Measurements from ENCODE around the gene IKBKG.
"Not testable (repeated sequence)": the region's sequence is repeated elsewhere in the genome, so short reads cannot be mapped to it uniquely, and the experiment has no call there.

IKBKG gene

GRCh38 chrX:154547245-154548027 lies at the start of gene IKBKG:
Gene IKBKG (plus strand): TSS chrX:154547620. CDS start chrX:154552003, 4,383 bp downstream.
- Histone ChIP-seq H3K27ac (ENCODE audit: low read depth, low read length) (peak within 1 kb of the TSS; percentile 85), H3K36me3 (ENCODE audit: control insufficient read depth in 5 of 5, insufficient read depth in 5 of 5, low read length in 5 of 5) (peaks cover 0 to 3% (median 0%) of the 10 kb centered on the region in 5 donors), H3K9me3 (ENCODE audit: control insufficient read depth in 5 of 5, low read length in 5 of 5) (no peaks in the 10 kb centered on the region), H3K27me3 (ENCODE audit: control insufficient read depth in 5 of 5, insufficient read depth in 4 of 5, low read length in 5 of 5) (peaks cover 0 to 16% (median 7%) of the 10 kb centered on the region in 5 donors), H3K4me1 (ENCODE audit: control insufficient read depth in 5 of 5, insufficient read depth in 5 of 5, low read length in 5 of 5) (peaks cover 2 to 42% (median 32%) of the 10 kb centered on the region in 5 donors), H3K9ac (ENCODE audit: low read length in 5 of 5) (peak within 1 kb of the TSS; percentile 71 to 82 (median 75)), H3K4me3 (ENCODE audit: low read depth in 1 of 5, low read length in 5 of 5) (peak within 1 kb of the TSS; percentile 65 to 82 (median 76))

GRCh38 chrX:154501423-154501822 lies 46.0 kb upstream of the IKBKG start:
- H3K4me3 ChIP-seq (ENCODE audit: low read depth in 1 of 5, low read length in 5 of 5); H3K9ac ChIP-seq (ENCODE audit: low read length in 5 of 5); H3K27me3 ChIP-seq (ENCODE audit: control insufficient read depth in 5 of 5, insufficient read depth in 4 of 5, low read length in 5 of 5); H3K36me3 ChIP-seq (ENCODE audit: control insufficient read depth in 5 of 5, insufficient read depth in 5 of 5, low read length in 5 of 5); H3K9me3 ChIP-seq (ENCODE audit: control insufficient read depth in 5 of 5, low read length in 5 of 5); H3K27ac ChIP-seq (ENCODE audit: low read depth, low read length): not testable (repeated sequence)
- H3K4me1 ChIP-seq (ENCODE audit: control insufficient read depth in 5 of 5, insufficient read depth in 5 of 5, low read length in 5 of 5), result peaks cover 0 to 15% (median 8%) of the 10 kb centered on the region in 5 donors

GRCh38 chrX:154502098-154502497 lies 45.3 kb upstream of the IKBKG start:
- H3K27me3 ChIP-seq (ENCODE audit: control insufficient read depth in 5 of 5, insufficient read depth in 4 of 5, low read length in 5 of 5), result peaks cover 0 to 6% (median 3%) of the 10 kb centered on the region in 5 donors
- peaks cover 0 to 15% (median 9%) of the 10 kb centered on the region in 5 donors for H3K36me3 ChIP-seq (ENCODE audit: control insufficient read depth in 5 of 5, insufficient read depth in 5 of 5, low read length in 5 of 5)
- no peaks in the 10 kb centered on the region for H3K9me3 ChIP-seq (ENCODE audit: control insufficient read depth in 5 of 5, low read length in 5 of 5)

GRCh38 chrX:154502989-154503388 lies 44.4 kb upstream of the IKBKG start:
- Histone ChIP-seq H3K27me3 (ENCODE audit: control insufficient read depth in 5 of 5, insufficient read depth in 4 of 5, low read length in 5 of 5) (peaks cover 0 to 11% (median 3%) of the 10 kb centered on the region in 5 donors), H3K9me3 (ENCODE audit: control insufficient read depth in 5 of 5, low read length in 5 of 5) (no peaks in the 10 kb centered on the region), H3K4me3 (ENCODE audit: low read depth in 1 of 5, low read length in 5 of 5) (no peak overlapping the region), H3K36me3 (ENCODE audit: control insufficient read depth in 5 of 5, insufficient read depth in 5 of 5, low read length in 5 of 5) (peaks cover 0 to 22% (median 11%) of the 10 kb centered on the region in 5 donors), H3K4me1 (ENCODE audit: control insufficient read depth in 5 of 5, insufficient read depth in 5 of 5, low read length in 5 of 5) (peaks cover 0 to 15% (median 8%) of the 10 kb centered on the region in 5 donors), H3K27ac (ENCODE audit: low read depth, low read length) (no peak overlapping the region), H3K9ac (ENCODE audit: low read length in 5 of 5) (no peak overlapping the region)

More at GRCh38 chrX:154502098-154502497, 45.3 kb upstream of the IKBKG start:
- H3K9ac ChIP-seq (ENCODE audit: low read length in 5 of 5), result no peak overlapping the region
- H3K27ac ChIP-seq (ENCODE audit: low read depth, low read length), result no peak overlapping the region
- peaks cover 0 to 15% (median 8%) of the 10 kb centered on the region in 5 donors for H3K4me1 ChIP-seq (ENCODE audit: control insufficient read depth in 5 of 5, insufficient read depth in 5 of 5, low read length in 5 of 5)
- no peak overlapping the region for H3K4me3 ChIP-seq (ENCODE audit: low read depth in 1 of 5, low read length in 5 of 5)

GRCh38 chrX:154505734-154506133 lies 41.7 kb upstream of the IKBKG start:
- Histone ChIP-seq H3K4me3 (ENCODE audit: low read depth in 1 of 5, low read length in 5 of 5) (no peak overlapping the region), H3K27me3 (ENCODE audit: control insufficient read depth in 5 of 5, insufficient read depth in 4 of 5, low read length in 5 of 5) (peaks cover 0 to 13% (median 6%) of the 10 kb centered on the region in 5 donors), H3K9me3 (ENCODE audit: control insufficient read depth in 5 of 5, low read length in 5 of 5) (peaks cover 5 to 14% (median 8%) of the 10 kb centered on the region in 5 donors), H3K9ac (ENCODE audit: low read length in 5 of 5) (no peak overlapping the region), H3K4me1 (ENCODE audit: control insufficient read depth in 5 of 5, insufficient read depth in 5 of 5, low read length in 5 of 5) (peaks cover 0 to 15% (median 8%) of the 10 kb centered on the region in 5 donors), H3K27ac (ENCODE audit: low read depth, low read length) (peak overlapping the region; percentile 77), H3K36me3 (ENCODE audit: control insufficient read depth in 5 of 5, insufficient read depth in 5 of 5, low read length in 5 of 5) (peaks cover 0 to 33% (median 18%) of the 10 kb centered on the region in 5 donors)

- Histone ChIP-seq H3K27me3 (ENCODE audit: control insufficient read depth in 5 of 5, insufficient read depth in 4 of 5, low read length in 5 of 5) (peaks cover 0 to 13% (median 9%) of the 10 kb centered on the region in 5 donors), H3K27ac (ENCODE audit: low read depth, low read length) (peak overlapping the region; percentile 77), H3K9me3 (ENCODE audit: control insufficient read depth in 5 of 5, low read length in 5 of 5) (peaks cover 5 to 14% (median 8%) of the 10 kb centered on the region in 5 donors), H3K9ac (ENCODE audit: low read length in 5 of 5) (no peak overlapping the region), H3K4me1 (ENCODE audit: control insufficient read depth in 5 of 5, insufficient read depth in 5 of 5, low read length in 5 of 5) (peaks cover 0 to 15% (median 8%) of the 10 kb centered on the region in 5 donors), H3K4me3 (ENCODE audit: low read depth in 1 of 5, low read length in 5 of 5) (no peak overlapping the region), H3K36me3 (ENCODE audit: control insufficient read depth in 5 of 5, insufficient read depth in 5 of 5, low read length in 5 of 5) (peaks cover 0 to 33% (median 18%) of the 10 kb centered on the region in 5 donors)
Measured at GRCh38 chrX:154506483-154507332, 40.7 kb upstream of the IKBKG start.

- peaks cover 0 to 13% (median 9%) of the 10 kb centered on the region in 5 donors for H3K27me3 ChIP-seq (ENCODE audit: control insufficient read depth in 5 of 5, insufficient read depth in 4 of 5, low read length in 5 of 5)
- peaks cover 0 to 33% (median 18%) of the 10 kb centered on the region in 5 donors for H3K36me3 ChIP-seq (ENCODE audit: control insufficient read depth in 5 of 5, insufficient read depth in 5 of 5, low read length in 5 of 5)
- H3K4me3 ChIP-seq (ENCODE audit: low read depth in 1 of 5, low read length in 5 of 5), result no peak overlapping the region
Measured at GRCh38 chrX:154507673-154508383, 39.6 kb upstream of the IKBKG start.

GRCh38 chrX:154508384-154508745 lies 39.1 kb upstream of the IKBKG start:
- H3K9me3 ChIP-seq (ENCODE audit: control insufficient read depth in 5 of 5, low read length in 5 of 5), result peaks cover 5 to 14% (median 8%) of the 10 kb centered on the region in 5 donors
- peaks cover 0 to 13% (median 9%) of the 10 kb centered on the region in 5 donors for H3K27me3 ChIP-seq (ENCODE audit: control insufficient read depth in 5 of 5, insufficient read depth in 4 of 5, low read length in 5 of 5)
- H3K4me3 ChIP-seq (ENCODE audit: low read depth in 1 of 5, low read length in 5 of 5), result no peak overlapping the region
- peaks cover 0 to 33% (median 18%) of the 10 kb centered on the region in 5 donors for H3K36me3 ChIP-seq (ENCODE audit: control insufficient read depth in 5 of 5, insufficient read depth in 5 of 5, low read length in 5 of 5)
- peaks cover 0 to 15% (median 8%) of the 10 kb centered on the region in 5 donors for H3K4me1 ChIP-seq (ENCODE audit: control insufficient read depth in 5 of 5, insufficient read depth in 5 of 5, low read length in 5 of 5)
- no peak overlapping the region for H3K9ac ChIP-seq (ENCODE audit: low read length in 5 of 5)
- H3K27ac ChIP-seq (ENCODE audit: low read depth, low read length), result no peak overlapping the region

More at GRCh38 chrX:154507673-154508383, 39.6 kb upstream of the IKBKG start:
- Histone ChIP-seq H3K9ac (ENCODE audit: low read length in 5 of 5) (no peak overlapping the region), H3K9me3 (ENCODE audit: control insufficient read depth in 5 of 5, low read length in 5 of 5) (peaks cover 5 to 14% (median 8%) of the 10 kb centered on the region in 5 donors), H3K27ac (ENCODE audit: low read depth, low read length) (no peak overlapping the region), H3K4me1 (ENCODE audit: control insufficient read depth in 5 of 5, insufficient read depth in 5 of 5, low read length in 5 of 5) (peaks cover 0 to 15% (median 8%) of the 10 kb centered on the region in 5 donors)

- H3K4me3 ChIP-seq (ENCODE audit: low read depth in 1 of 5, low read length in 5 of 5), result no peak overlapping the region
- H3K27ac ChIP-seq (ENCODE audit: low read depth, low read length), result no peak overlapping the region
- H3K4me1 ChIP-seq (ENCODE audit: control insufficient read depth in 5 of 5, insufficient read depth in 5 of 5, low read length in 5 of 5), result peaks cover 0 to 15% (median 8%) of the 10 kb centered on the region in 5 donors
- peaks cover 0 to 13% (median 9%) of the 10 kb centered on the region in 5 donors for H3K27me3 ChIP-seq (ENCODE audit: control insufficient read depth in 5 of 5, insufficient read depth in 4 of 5, low read length in 5 of 5)
- peaks cover 5 to 14% (median 8%) of the 10 kb centered on the region in 5 donors for H3K9me3 ChIP-seq (ENCODE audit: control insufficient read depth in 5 of 5, low read length in 5 of 5)
- no peak overlapping the region for H3K9ac ChIP-seq (ENCODE audit: low read length in 5 of 5)
- peaks cover 0 to 33% (median 18%) of the 10 kb centered on the region in 5 donors for H3K36me3 ChIP-seq (ENCODE audit: control insufficient read depth in 5 of 5, insufficient read depth in 5 of 5, low read length in 5 of 5)
Measured at GRCh38 chrX:154509455-154509854, 38.0 kb upstream of the IKBKG start.
